HL-60/S4 treated with phorbol 12-myristate 13-acetate at 8.2 ng/mL for 4 days and 3 days (cell line): ENCODE measurements around the gene UGT2A2.
"Not testable (repeated sequence)": the region's sequence is repeated elsewhere in the genome, so short reads cannot be mapped to it uniquely, and the experiment has no call there.

Experiments used
- in situ Hi-C: fragments of 300-500 bp; cut with MboI; formaldehyde crosslinking; loops from 2 replicates; pipeline ENCODE4 v1.15.0; 2022; ENCODE audit warnings: low sequenced_read_pairs

UGT2A2 gene

GRCh38 chr4:69639542-69639941 is at the start of gene UGT2A2:
UGT2A2 (minus strand) TSS chr4:69639642; CDS start chr4:69639640, 2 bp downstream.
- in situ Hi-C loops = no loop called here

- in situ Hi-C loops = loop anchor here (25.0 kb wide), 2 partner anchors 202 to 502 kb away; partner anchors contain the start of gene ODAM
Measured at GRCh38 chr4:69684804-69685203, 45.4 kb upstream of the UGT2A2 start.

GRCh38 chr4:69668680-69669079 is 29.2 kb upstream of the UGT2A2 start:
- in situ Hi-C loops = no loop called here

- in situ Hi-C loops = not testable (repeated sequence)
Measured at GRCh38 chr4:69664009-69664408, 24.6 kb upstream of the UGT2A2 start.

- in situ Hi-C loops = not testable (repeated sequence)
Measured at GRCh38 chr4:69661130-69661803, 21.8 kb upstream of the UGT2A2 start.

GRCh38 chr4:69658133-69658532 is 18.7 kb upstream of the UGT2A2 start:
- in situ Hi-C loops = no loop called here

DNA sequence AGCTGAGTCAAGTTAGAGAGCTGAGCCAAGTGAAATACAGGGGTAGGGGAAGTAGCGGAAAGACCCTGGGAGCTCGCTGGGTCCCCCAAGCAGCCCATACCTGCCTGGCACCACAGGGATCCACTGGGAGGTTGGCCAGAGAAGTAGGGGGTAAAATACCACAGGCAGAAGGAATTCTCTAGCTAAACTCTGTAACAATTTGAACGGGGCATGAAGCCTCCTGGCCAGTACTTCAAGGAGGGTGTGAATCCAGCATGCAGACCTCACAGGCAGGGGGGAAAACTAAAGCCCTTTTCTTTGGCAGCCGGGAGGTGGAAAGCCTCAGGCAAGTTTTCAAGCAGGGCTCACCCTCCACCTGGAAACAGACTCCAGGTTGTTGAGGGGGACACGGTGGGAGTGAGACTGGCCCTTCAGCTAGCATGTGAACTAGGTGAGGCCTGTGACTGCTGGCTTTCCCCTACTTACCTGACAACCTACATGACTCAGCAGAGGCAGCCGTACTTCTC is 17.3 kb upstream of the UGT2A2 start:
- in situ Hi-C loops = no loop called here

- in situ Hi-C loops = no loop called here
Measured at GRCh38 chr4:69653147-69653546, 13.7 kb upstream of the UGT2A2 start, which contains the start of gene UGT2A1. UGT2A1 (minus strand) TSS chr4:69653247; CDS start chr4:69647644, 5,603 bp downstream.

GRCh38 chr4:69650872-69651271 is 11.4 kb upstream of the UGT2A2 start:
- in situ Hi-C loops = no loop called here

DNA sequence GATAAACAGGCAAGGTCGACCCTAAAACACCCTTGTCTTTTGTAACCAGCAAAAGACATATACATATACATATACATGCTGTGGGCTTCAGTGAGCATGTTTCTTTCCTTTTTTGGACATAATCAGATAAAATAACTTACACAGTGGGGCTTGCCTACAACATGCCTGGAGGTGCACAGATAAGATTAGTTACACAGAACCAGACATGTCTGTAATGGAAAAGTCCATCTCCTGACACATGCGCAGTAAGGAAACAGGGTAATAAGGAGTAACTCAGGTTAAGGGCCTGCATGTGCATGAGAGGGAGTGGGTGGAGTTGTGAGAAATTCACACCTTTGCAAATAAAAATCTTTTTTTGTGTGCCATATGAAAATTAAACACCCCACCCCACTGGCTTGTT is 10.2 kb upstream of the UGT2A2 start:
- in situ Hi-C loops = no loop called here

DNA sequence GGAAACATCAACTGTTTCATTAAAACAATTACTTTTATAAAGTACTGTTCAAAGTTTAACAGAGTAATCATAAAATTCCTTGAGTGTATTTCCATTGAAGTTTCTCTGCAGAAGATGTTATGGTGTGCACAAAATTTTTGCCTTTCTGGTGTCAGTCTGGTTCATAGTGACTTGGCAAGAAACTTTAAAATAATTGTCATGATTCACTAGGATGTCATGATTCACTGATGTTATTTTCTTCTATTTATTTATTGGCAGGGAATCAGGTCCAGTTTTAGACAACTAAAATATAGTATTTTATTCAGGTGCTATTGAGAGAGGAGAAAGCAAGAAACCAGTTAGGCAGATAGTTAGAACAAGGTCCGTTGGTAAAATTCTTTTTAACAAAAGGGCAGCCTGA is 9.8 kb upstream of the UGT2A2 start:
- in situ Hi-C loops = no loop called here

DNA sequence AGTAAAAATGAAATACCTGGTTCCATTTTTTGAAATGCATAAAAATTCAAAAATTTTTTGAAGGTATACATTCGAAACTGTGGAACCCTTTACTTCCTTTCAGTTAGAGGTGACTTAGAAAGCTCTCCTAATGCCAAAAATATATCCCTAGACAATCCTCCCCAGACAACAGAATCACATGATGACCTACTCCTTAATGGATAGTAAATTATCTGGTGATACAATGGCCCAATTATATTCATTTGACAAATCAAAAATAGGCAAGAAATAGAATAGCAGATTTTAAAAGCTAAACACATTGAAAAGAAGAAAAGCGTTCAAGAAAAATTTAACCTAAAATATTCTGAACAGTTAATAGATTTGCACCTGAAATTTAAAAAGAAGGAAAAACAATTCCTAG is 3.5 kb upstream of the UGT2A2 start:
- in situ Hi-C loops = no loop called here

DNA sequence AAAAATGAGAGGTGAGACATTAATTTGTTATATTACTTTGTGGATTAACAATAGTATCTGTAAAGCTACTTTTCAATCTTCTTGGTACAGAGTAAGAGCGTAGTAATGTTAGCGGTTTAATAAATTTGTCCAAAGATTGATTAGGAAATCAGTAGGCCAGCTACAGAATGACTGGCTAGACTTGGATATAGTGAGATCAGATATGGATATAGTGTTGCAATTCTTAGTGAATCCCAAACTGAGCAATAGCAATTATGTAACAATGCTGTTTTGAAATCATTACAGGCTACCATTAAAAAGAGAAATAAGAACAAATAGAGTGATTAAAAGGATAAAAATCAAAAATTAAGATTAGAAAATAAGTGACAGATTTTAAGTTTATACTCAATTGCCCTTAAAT is 847 bp upstream of the UGT2A2 start:
- in situ Hi-C loops = no loop called here

DNA sequence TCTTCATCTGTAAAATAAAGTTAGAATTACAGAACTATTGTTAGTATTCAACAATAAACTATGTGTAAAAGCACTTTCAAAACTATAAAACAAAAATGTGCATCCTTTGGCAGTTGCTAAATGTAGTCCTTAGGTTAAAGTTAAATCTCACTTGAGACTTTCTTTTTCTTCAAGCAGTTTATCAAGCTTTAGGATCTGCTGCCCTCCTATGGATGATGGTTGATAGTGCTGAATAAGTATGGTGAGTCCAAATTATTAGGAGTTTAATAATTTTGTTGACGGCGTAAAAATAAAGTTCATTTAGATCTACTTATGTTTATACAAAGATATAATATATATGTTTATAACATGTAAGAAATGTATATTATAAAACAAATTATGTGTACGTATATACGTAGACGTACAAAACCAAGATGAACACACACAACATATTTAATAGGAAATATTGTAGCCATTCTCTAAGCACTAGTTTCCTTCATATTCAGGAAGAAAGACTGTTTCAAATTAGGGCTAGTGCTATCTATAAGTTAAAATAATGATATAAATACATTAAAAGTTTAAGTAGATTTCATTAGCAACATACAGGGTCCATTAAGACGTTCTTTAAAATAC is 22.3 kb downstream of the UGT2A2 start:
- in situ Hi-C loops = no loop called here

GRCh38 chr4:69610484-69610883 is 29.0 kb downstream of the UGT2A2 start:
- in situ Hi-C loops = no loop called here

DNA sequence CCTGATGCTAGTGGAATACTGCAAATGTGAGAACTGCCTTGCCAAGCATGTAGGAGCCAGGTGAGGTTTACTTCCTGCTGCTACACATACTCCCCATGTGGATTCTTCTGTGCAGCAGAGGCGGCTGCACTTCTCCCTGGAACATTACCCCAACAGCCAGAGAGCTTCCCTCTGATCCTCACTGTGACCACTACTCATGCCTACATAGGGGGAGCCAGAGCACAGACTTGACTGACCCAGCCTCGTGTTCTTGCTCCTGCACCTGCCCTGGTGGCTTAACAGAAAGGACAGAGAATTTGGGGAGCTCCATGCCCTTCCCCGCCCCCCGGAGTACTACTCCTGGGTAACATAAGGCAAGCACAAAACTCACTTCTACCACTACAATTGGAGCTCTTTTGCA is 38.4 kb downstream of the UGT2A2 start:
- in situ Hi-C loops = no loop called here

DNA sequence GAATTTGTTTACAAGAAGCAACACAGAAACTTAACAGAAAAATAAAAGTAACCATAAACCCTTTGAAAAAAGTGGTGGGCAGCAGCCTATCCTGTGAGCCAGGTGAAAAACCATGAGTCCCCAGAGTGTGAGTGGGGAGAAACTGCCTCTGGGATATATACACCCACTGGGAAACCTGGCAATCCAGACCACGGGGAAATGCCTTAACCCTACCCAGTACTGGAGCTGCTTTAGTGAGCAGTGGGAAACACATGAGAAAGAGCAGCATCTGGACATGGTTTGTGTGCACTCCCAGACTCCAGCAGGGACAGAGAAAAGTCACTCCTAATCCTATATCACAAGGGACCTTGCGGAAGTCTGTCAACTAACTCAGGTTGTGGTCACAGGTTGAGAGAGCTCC is 39.4 kb downstream of the UGT2A2 start:
- in situ Hi-C loops = no loop called here

DNA sequence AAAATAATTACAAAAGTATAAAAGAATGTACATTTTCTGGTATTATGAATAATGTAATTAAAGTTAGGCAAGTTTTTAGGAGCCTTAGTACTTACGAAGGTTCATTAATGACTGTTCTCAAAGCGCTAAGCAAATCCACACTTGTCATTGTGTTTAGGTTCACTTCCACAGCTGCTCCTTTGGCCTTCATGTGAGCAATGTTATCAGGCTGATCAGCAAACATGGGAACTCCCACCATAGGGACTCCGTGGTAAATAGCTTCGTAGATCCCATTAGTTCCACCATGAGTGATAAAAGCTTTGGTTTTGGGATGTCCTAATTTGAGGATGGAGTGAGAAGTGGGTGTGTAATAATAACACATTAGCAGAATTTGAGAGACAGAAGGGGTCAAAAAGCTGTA is 45.1 kb downstream of the UGT2A2 start:
- in situ Hi-C loops = no loop called here

- in situ Hi-C loops = no loop called here
Measured at GRCh38 chr4:69591364-69591763, 48.1 kb downstream of the UGT2A2 start.

GRCh38 chr4:69589884-69590283 is 49.6 kb downstream of the UGT2A2 start:
- in situ Hi-C loops = no loop called here

DNA sequence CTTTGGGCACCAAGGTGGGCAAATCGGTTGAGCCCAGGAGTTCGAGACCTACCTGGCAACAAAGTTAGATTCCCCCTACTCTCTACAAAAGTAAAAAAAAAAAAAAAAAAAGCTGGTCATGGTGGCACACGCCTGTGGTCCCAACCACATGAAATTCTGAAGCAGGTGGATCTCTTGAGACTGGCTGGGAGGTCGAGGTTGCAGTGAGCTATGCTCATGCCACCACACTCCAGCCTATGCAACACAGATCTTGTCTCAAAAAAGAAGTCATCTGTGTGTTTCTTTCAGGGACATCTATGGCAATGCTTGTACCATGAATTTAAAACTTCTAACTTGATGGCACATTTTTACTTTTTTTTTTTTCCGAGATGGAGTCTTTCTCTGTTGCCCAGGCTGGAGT is 55.3 kb downstream of the UGT2A2 start:
- in situ Hi-C loops = no loop called here

GRCh38 chr4:69583543-69583942 is 55.9 kb downstream of the UGT2A2 start:
- in situ Hi-C loops = no loop called here
